GM18519 (cell line): Measurements from ENCODE around the gene ADTRP.

Experiments
- ATAC-seq: cut with Tn5 transposase; IDR thresholded peaks from one replicate; pipeline ENCODE4 v1.9.1; 2021; ENCODE audit warnings: mild to moderate bottlenecking, moderate library complexity; ENCODE audit not compliant: unreplicated experiment, low FRiP score

The ADTRP gene

GRCh38 chr6:11672256-11672655, 106.3 kb downstream of the ADTRP start:
- ATAC-seq, result no peak

GRCh38 chr6:11669696-11670095, 108.9 kb downstream of the ADTRP start:
- no peak for ATAC-seq

- no peak for ATAC-seq
Observed at GRCh38 chr6:11668455-11668854, 110.1 kb downstream of the ADTRP start.

- no peak for ATAC-seq
Observed at GRCh38 chr6:11667876-11668275, 110.7 kb downstream of the ADTRP start.

- no peak for ATAC-seq
Observed at GRCh38 chr6:11665604-11666326, 112.8 kb downstream of the ADTRP start.
